Endometrial microvascular endothelial cells (primary cell): ENCODE results near the gene GMEB2. TPM values are rescaled to one million over a fixed set of nuclear protein-coding genes. Genes with fewer than 3 reads are reported as not detected.
"Not testable (repeated sequence)": the region's sequence is repeated elsewhere in the genome, so short reads cannot be mapped to it uniquely, and the experiment has no call there.

ENCODE experiments used
- in situ Hi-C: cut with HindIII; loops from 2 replicates; pipeline ENCODE4 v1.10.0; 2017; ENCODE audit warnings: low sequenced_read_pairs, low pct_unique_long_range_greater_than_20kb; ENCODE audit errors: inconsistent ontology term
- total RNA-seq: library from RNA; depleted of rRNA; stranded (reverse); fragments of >200 nt; gene quantifications from one replicate; pipeline ENCODE4 v1.2.3, GENCODE V29; 2015; ENCODE audit errors: inconsistent ontology term

The GMEB2 gene
- total RNA-seq, 1 donor from 2014 or later = 11.9 TPM

- in situ Hi-C loops = no loop called here
These were observed 48.5 kb downstream of the GMEB2 start for GRCh38 chr20:63578224-63579016.

DNA sequence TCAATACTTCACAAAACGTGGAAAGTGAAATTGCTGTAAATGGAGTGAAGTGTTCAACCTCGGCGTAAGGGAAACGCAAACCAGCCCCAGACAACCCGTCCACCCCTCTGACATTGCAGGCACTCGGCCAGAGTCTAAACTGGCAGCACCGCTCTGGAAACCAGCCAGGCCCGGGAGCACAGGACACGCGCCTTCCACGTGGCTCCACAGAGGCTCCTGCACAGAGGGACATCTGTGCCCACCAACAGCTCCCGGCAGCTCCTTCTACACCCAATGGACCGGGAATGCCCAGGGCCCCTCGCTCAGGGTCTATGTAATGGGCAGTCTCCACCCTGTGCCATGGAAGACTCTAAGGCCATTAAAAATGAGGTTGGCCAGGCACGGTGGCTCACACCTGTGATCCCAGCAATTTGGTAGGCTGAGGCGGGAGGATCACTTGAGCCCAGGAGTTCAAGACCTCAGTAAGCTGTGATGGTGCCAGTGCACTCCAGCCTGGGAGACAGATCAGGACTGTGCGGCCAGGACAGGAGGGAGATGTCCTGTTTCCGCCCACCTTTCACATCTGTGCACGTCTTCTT is 49.5 kb downstream of the GMEB2 start:
- in situ Hi-C loops = no loop called here

DNA sequence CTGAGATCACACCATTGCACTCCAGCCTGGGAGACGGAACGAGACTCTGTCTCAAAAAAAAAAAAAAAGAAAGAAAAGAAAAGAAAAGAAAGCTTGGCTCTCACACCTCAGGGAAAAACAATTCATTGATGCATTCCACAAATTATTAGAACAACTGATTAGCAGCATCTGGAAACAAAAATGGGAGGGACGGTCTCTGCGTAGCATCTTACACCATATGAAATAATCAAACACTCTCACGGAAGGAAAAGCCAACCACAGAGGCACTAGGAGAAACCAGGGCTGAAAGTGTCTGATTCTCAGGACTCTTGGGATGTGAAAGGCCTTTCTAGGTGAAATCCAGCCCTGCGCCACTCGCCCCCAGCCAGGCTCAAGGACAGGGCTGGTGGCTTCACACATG is 50.6 kb downstream of the GMEB2 start:
- in situ Hi-C loops = no loop called here

GRCh38 chr20:63574829-63575743 is 51.8 kb downstream of the GMEB2 start:
- in situ Hi-C loops = no loop called here

DNA sequence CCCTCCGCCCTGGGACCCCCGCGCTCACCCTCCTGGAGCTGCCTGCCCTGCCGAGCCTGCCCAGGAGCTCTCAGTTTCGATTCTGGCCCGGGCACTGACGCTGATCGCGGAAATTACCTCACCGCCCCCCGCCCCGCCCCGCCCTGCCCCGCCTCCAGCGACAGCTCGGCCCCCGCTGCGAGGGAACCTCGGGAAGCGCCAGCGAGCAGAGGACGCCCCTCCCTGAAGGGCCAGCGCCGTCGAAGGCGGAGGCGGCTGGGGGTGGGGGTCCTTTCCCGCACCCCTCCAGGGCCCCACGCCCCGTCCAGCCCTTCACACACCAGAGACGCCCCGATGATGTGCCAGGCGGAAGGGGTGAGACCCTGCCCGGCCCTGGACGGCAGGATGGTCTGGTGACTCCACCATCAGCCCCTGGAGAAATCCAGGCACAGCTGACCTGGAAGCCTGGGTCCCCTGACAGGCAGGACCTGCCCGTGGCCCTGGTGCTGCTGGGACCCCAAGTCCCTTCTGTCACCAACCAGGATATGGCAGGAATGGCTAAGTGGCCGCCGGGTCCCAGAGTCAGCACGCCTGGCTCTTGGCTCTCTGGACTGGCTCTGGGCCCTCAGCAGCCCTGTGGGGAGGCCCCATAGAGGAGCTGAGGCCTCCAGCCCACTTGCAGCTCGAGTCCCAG is 52.6 kb downstream of the GMEB2 start, which contains the start of gene HELZ2:
Gene HELZ2, minus strand, starts transcription at position 84 of the 673 bp plus-strand sequence. CDS start 1,854 bp downstream, outside the sequence.
- in situ Hi-C loops = no loop called here

GRCh38 chr20:63573647-63574131 is 53.2 kb downstream of the GMEB2 start:
- in situ Hi-C loops = no loop called here

- in situ Hi-C loops = no loop called here
These were observed 53.9 kb downstream of the GMEB2 start for GRCh38 chr20:63572788-63573646.

DNA sequence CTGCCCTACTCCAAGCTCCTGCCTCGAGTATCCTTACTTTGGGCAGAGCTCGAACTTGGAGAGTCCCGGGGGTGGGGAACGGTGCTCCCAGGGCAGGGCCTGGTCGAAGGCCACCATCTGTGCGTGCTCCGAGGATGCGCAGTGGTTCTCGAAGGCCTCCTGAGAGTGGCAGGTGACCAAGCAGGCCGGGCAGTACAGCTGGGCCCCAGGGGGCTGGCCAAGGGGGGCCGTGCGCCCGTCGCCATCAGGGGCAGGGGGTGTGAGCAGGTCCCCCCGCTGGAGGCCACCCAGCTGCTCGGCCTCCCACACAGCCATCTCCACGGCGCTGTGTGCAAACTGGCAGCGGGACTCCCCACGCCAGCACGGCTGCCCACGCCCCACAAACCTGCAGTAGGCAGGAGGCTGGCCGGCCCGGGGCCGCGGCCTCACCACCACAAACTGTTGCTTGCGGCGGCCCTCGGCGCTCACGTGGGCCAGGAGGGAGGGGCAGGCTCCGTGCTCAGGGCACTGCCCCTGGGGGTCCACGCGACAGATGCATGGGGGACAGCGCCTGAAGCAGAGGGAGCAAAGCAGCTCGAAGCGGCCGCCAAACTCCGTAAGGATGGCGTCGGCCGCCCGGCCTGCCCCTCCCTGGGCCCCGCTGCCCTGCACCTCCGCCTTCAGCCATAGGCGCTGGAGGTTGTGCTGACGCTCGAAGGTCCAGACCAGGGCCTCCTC is 54.7 kb downstream of the GMEB2 start:
- in situ Hi-C loops = no loop called here

- in situ Hi-C loops = not testable (repeated sequence)
These were observed 55.8 kb downstream of the GMEB2 start for GRCh38 chr20:63571087-63571478.

- in situ Hi-C loops = no loop called here
These were observed 56.4 kb downstream of the GMEB2 start for GRCh38 chr20:63570281-63571086.

- in situ Hi-C loops = no loop called here
These were observed 57.6 kb downstream of the GMEB2 start for GRCh38 chr20:63568986-63569949.

GRCh38 chr20:63568170-63568981 is 58.5 kb downstream of the GMEB2 start:
- in situ Hi-C loops = no loop called here

- in situ Hi-C loops = no loop called here
These were observed 59.3 kb downstream of the GMEB2 start for GRCh38 chr20:63567386-63568169.

DNA sequence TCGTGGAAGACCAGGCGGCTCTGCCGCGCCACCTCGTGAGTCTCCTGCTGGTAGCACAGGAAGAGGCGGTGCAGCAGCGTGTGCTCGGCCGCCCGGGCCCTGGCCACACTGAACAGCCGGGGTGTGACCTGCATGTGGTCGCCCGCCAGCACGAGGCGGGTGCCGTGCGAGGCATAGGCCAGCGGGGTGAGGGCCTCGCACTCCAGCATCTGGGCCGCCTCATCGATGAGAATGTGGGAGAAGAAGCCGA is 59.8 kb downstream of the GMEB2 start:
- in situ Hi-C loops = no loop called here
